ENCODE data around the gene DSC3.

Gene DSC3

GRCh38 chr18:31010601-31011000, 31.9 kb downstream of the DSC3 start:
- H3K4me1 ChIP-seq, result no peaks in the 10 kb centered on the region
- H3K27me3 ChIP-seq, result no peaks in the 10 kb centered on the region
- no peaks in the 10 kb centered on the region for H3K36me3 ChIP-seq
- no peak overlapping the region for H3K4me3 ChIP-seq
- H4K20me1 ChIP-seq, result no peaks in the 10 kb centered on the region
- H3K9me3 ChIP-seq, result no peaks in the 10 kb centered on the region
- no peak overlapping the region for H3K27ac ChIP-seq
- no peak overlapping the region for H3K9ac ChIP-seq
- no peak for TF ChIP-seq Cebpa-rat (IDR thresholded peaks at IDR 0.05)
- no peak overlapping the region for H3K4me2 ChIP-seq

GRCh38 chr18:30999887-31000628, 42.5 kb downstream of the DSC3 start:
- no peaks in the 10 kb centered on the region for H3K27me3 ChIP-seq
- H3K9me3 ChIP-seq, result no peaks in the 10 kb centered on the region
- H3K36me3 ChIP-seq, result no peaks in the 10 kb centered on the region
- no peak overlapping the region for H3K4me3 ChIP-seq
- no peak overlapping the region for H3K9ac ChIP-seq
- H3K27ac ChIP-seq, result no peak overlapping the region
- TF ChIP-seq Cebpa-rat (IDR thresholded peaks at IDR 0.05), result no peak
- H4K20me1 ChIP-seq, result no peaks in the 10 kb centered on the region
- H3K4me2 ChIP-seq, result no peak overlapping the region
- H3K4me1 ChIP-seq, result no peaks in the 10 kb centered on the region

- Histone ChIP-seq H3K9ac (no peak overlapping the region), H3K4me1 (no peaks in the 10 kb centered on the region), H3K4me3 (no peak overlapping the region), H3K9me3 (no peaks in the 10 kb centered on the region), H3K27ac (no peak overlapping the region), H3K27me3 (no peaks in the 10 kb centered on the region), H3K4me2 (no peak overlapping the region), H3K36me3 (no peaks in the 10 kb centered on the region), H4K20me1 (no peaks in the 10 kb centered on the region)
- TF ChIP-seq Cebpa-rat (IDR thresholded peaks at IDR 0.05), result no peak
Measured at GRCh38 chr18:30999186-30999585, 43.4 kb downstream of the DSC3 start.

GRCh38 chr18:30997223-30997622, 45.3 kb downstream of the DSC3 start:
- no peak for TF ChIP-seq Cebpa-rat (IDR thresholded peaks at IDR 0.05)
- Histone ChIP-seq H3K9me3 (no peaks in the 10 kb centered on the region), H3K27me3 (no peaks in the 10 kb centered on the region), H3K4me2 (no peak overlapping the region), H4K20me1 (no peaks in the 10 kb centered on the region), H3K9ac (no peak overlapping the region), H3K27ac (no peak overlapping the region), H3K36me3 (no peaks in the 10 kb centered on the region), H3K4me3 (no peak overlapping the region), H3K4me1 (no peaks in the 10 kb centered on the region)

- Histone ChIP-seq H3K4me3 (no peak overlapping the region), H3K9ac (no peak overlapping the region), H3K27ac (no peak overlapping the region), H4K20me1 (no peaks in the 10 kb centered on the region), H3K4me2 (no peak overlapping the region), H3K36me3 (no peaks in the 10 kb centered on the region), H3K4me1 (no peaks in the 10 kb centered on the region), H3K9me3 (no peaks in the 10 kb centered on the region), H3K27me3 (no peaks in the 10 kb centered on the region)
- TF ChIP-seq Cebpa-rat (IDR thresholded peaks at IDR 0.05), result no peak
Measured at GRCh38 chr18:30992231-30992630, 50.3 kb downstream of the DSC3 start.

GRCh38 chr18:30991397-30991796, 51.1 kb downstream of the DSC3 start:
- no peaks in the 10 kb centered on the region for H3K36me3 ChIP-seq
- no peak overlapping the region for H3K4me2 ChIP-seq
- H3K9ac ChIP-seq, result no peak overlapping the region
- no peak overlapping the region for H3K4me3 ChIP-seq
- no peaks in the 10 kb centered on the region for H3K27me3 ChIP-seq
- H4K20me1 ChIP-seq, result no peaks in the 10 kb centered on the region
- H3K27ac ChIP-seq, result no peak overlapping the region
- no peak for TF ChIP-seq Cebpa-rat (IDR thresholded peaks at IDR 0.05)
- no peaks in the 10 kb centered on the region for H3K4me1 ChIP-seq
- no peaks in the 10 kb centered on the region for H3K9me3 ChIP-seq

- no peak overlapping the region for H3K9ac ChIP-seq
- H4K20me1 ChIP-seq, result no peaks in the 10 kb centered on the region
- H3K27ac ChIP-seq, result no peak overlapping the region
- no peak overlapping the region for H3K4me2 ChIP-seq
- TF ChIP-seq Cebpa-rat (IDR thresholded peaks at IDR 0.05), result no peak
- H3K4me3 ChIP-seq, result no peak overlapping the region
- H3K9me3 ChIP-seq, result no peaks in the 10 kb centered on the region
- no peaks in the 10 kb centered on the region for H3K4me1 ChIP-seq
- H3K27me3 ChIP-seq, result no peaks in the 10 kb centered on the region
- H3K36me3 ChIP-seq, result no peaks in the 10 kb centered on the region
Measured at GRCh38 chr18:30989141-30989540, 53.4 kb downstream of the DSC3 start.

GRCh38 chr18:30988440-30988839, 54.1 kb downstream of the DSC3 start:
- Histone ChIP-seq H3K4me3 (no peak overlapping the region), H3K4me2 (no peak overlapping the region), H3K27ac (no peak overlapping the region), H3K36me3 (no peaks in the 10 kb centered on the region), H4K20me1 (no peaks in the 10 kb centered on the region), H3K27me3 (no peaks in the 10 kb centered on the region), H3K9ac (no peak overlapping the region), H3K4me1 (no peaks in the 10 kb centered on the region), H3K9me3 (no peaks in the 10 kb centered on the region)
- TF ChIP-seq Cebpa-rat (IDR thresholded peaks at IDR 0.05), result no peak

GRCh38 chr18:30987467-30988241, 54.9 kb downstream of the DSC3 start:
- no peaks in the 10 kb centered on the region for H3K9me3 ChIP-seq
- no peak for TF ChIP-seq Cebpa-rat (IDR thresholded peaks at IDR 0.05)
- H4K20me1 ChIP-seq, result no peaks in the 10 kb centered on the region
- H3K27ac ChIP-seq, result no peak overlapping the region
- no peaks in the 10 kb centered on the region for H3K36me3 ChIP-seq
- no peaks in the 10 kb centered on the region for H3K27me3 ChIP-seq
- no peak overlapping the region for H3K4me2 ChIP-seq
- H3K9ac ChIP-seq, result no peak overlapping the region
- H3K4me1 ChIP-seq, result no peaks in the 10 kb centered on the region
- no peak overlapping the region for H3K4me3 ChIP-seq

- Histone ChIP-seq H3K4me2 (no peak overlapping the region), H4K20me1 (no peaks in the 10 kb centered on the region), H3K9me3 (no peaks in the 10 kb centered on the region), H3K36me3 (no peaks in the 10 kb centered on the region), H3K4me1 (no peaks in the 10 kb centered on the region), H3K27ac (no peak overlapping the region), H3K4me3 (no peak overlapping the region), H3K27me3 (no peaks in the 10 kb centered on the region), H3K9ac (no peak overlapping the region)
- no peak for TF ChIP-seq Cebpa-rat (IDR thresholded peaks at IDR 0.05)
Measured at GRCh38 chr18:30985753-30986152, 56.8 kb downstream of the DSC3 start.
